Colonic mucosa (tissue), 4 donors: ENCODE data around the gene ROBO1. TPM values are rescaled to one million over a fixed set of nuclear protein-coding genes. Genes with fewer than 3 reads are reported as not detected.

Source experiments
- DNase-seq: peaks from one replicate; pipeline ENCODE4 v3.0.0-alpha.2; 2020
- H3K27ac ChIP-seq: fragments of 200-600 bp; one replicate; pipeline ENCODE4 v1.8.0; 2021
- H3K27me3 ChIP-seq: fragments of 200-600 bp; one replicate; pipeline ENCODE4 v1.8.0; 2021
- H3K36me3 ChIP-seq: fragments of 200-600 bp; one replicate; pipeline ENCODE4 v1.8.0; 2021
- H3K4me1 ChIP-seq: fragments of 200-600 bp; one replicate; pipeline ENCODE4 v1.8.0; 2021; ENCODE audit warnings: mild to moderate bottlenecking
- H3K4me3 ChIP-seq: fragments of 200-600 bp; one replicate; pipeline ENCODE4 v1.8.0; 2021
- H3K9ac ChIP-seq, 2 donors: one replicate each; pipeline ENCODE4 v1.7.0; 2013; ENCODE audit warnings: control low read depth in 2 of 2, low read depth in 2 of 2, low read length in 2 of 2
- H3K9me3 ChIP-seq: fragments of 200-600 bp; one replicate; pipeline ENCODE4 v1.8.0; 2021
- CTCF ChIP-seq: fragments of 200-600 bp; IDR thresholded peaks from one replicate; pipeline ENCODE4 v1.8.0; 2022; ENCODE audit warnings: antibody characterized with exemption, mild to moderate bottlenecking
- intact Hi-C: fragments of 100-400 bp; cut with DNase I; formaldehyde crosslinking; loops from one replicate; pipeline ENCODE4 v1.14.1; 2022
- total RNA-seq, 2 donors: library from RNA; stranded (reverse); fragmentation: NEBNext Ultra II Directional in 1 of 2; extraction: Animal tissue kit (Norgen Biotek cat#: 25700) in 1 of 2; gene quantifications; one replicate each; pipeline ENCODE4 v1.2.1, GENCODE V29; 2021
- donor health status: healthy.
- donor health status: DM: no; HTN: no; CAD: no.
- donor health status: DM: no; HTN: no; CAD: no.

The ROBO1 gene
- total RNA-seq, 2 donors from 2014 or later: 8.1 to 9.4 TPM

- no peaks in the 10 kb centered on the region for H3K36me3 ChIP-seq
- H3K4me3 ChIP-seq: no peak overlapping the region
- no peaks in the 10 kb centered on the region for H3K4me1 ChIP-seq
- intact Hi-C loops: no loop called here
- no peak for TF ChIP-seq CTCF
- no peaks in the 10 kb centered on the region for H3K9me3 ChIP-seq
- H3K9ac ChIP-seq: no peak overlapping the region
- no peak overlapping the region for H3K27ac ChIP-seq
- no peak for DNase-seq
- no peaks in the 10 kb centered on the region for H3K27me3 ChIP-seq
Measured at GRCh38 chr3:79587150-79587549, 180.6 kb downstream of the ROBO1 start.

- Histone ChIP-seq H3K4me1 (no peaks in the 10 kb centered on the region), H3K4me3 (no peak overlapping the region), H3K9me3 (no peaks in the 10 kb centered on the region), H3K27me3 (no peaks in the 10 kb centered on the region), H3K27ac (no peak overlapping the region), H3K36me3 (no peaks in the 10 kb centered on the region), H3K9ac (no peak overlapping the region)
- intact Hi-C loops: no loop called here
- TF ChIP-seq CTCF: no peak
- no peak for DNase-seq
Measured at GRCh38 chr3:79586232-79586631, 181.6 kb downstream of the ROBO1 start.

GRCh38 chr3:79572930-79573329 is 194.9 kb downstream of the ROBO1 start:
- Histone ChIP-seq H3K27me3 (no peaks in the 10 kb centered on the region), H3K4me3 (no peak overlapping the region), H3K27ac (no peak overlapping the region), H3K4me1 (no peaks in the 10 kb centered on the region), H3K9ac (no peak overlapping the region), H3K9me3 (no peaks in the 10 kb centered on the region), H3K36me3 (no peaks in the 10 kb centered on the region)
- intact Hi-C loops: no loop called here
- no peak for TF ChIP-seq CTCF
- DNase-seq: no peak

- Histone ChIP-seq H3K9me3 (no peaks in the 10 kb centered on the region), H3K4me1 (no peaks in the 10 kb centered on the region), H3K36me3 (no peaks in the 10 kb centered on the region), H3K9ac (no peak overlapping the region), H3K27ac (no peak overlapping the region), H3K4me3 (no peak overlapping the region), H3K27me3 (no peaks in the 10 kb centered on the region)
- no peak for TF ChIP-seq CTCF
- no peak for DNase-seq
- intact Hi-C loops: no loop called here
Measured at GRCh38 chr3:79568938-79569337, 198.9 kb downstream of the ROBO1 start.

GRCh38 chr3:79564192-79564591 is 203.6 kb downstream of the ROBO1 start:
- H3K9me3 ChIP-seq: no peaks in the 10 kb centered on the region
- DNase-seq: no peak
- no peak overlapping the region for H3K4me3 ChIP-seq
- intact Hi-C loops: no loop called here
- H3K4me1 ChIP-seq: no peaks in the 10 kb centered on the region
- no peaks in the 10 kb centered on the region for H3K36me3 ChIP-seq
- no peak overlapping the region for H3K9ac ChIP-seq
- TF ChIP-seq CTCF: no peak
- H3K27me3 ChIP-seq: no peaks in the 10 kb centered on the region
- no peak overlapping the region for H3K27ac ChIP-seq

- intact Hi-C loops: no loop called here
- no peak for DNase-seq
- no peak overlapping the region for H3K9ac ChIP-seq
- no peak overlapping the region for H3K27ac ChIP-seq
- H3K36me3 ChIP-seq: no peaks in the 10 kb centered on the region
- TF ChIP-seq CTCF: no peak
- no peaks in the 10 kb centered on the region for H3K4me1 ChIP-seq
- H3K27me3 ChIP-seq: no peaks in the 10 kb centered on the region
- no peak overlapping the region for H3K4me3 ChIP-seq
- no peaks in the 10 kb centered on the region for H3K9me3 ChIP-seq
Measured at GRCh38 chr3:79560698-79561097, 207.1 kb downstream of the ROBO1 start.
